CD4-positive, alpha-beta T cell (primary cell): Measurements from ENCODE around the gene FSIP2. TPM values are rescaled to one million over a fixed set of nuclear protein-coding genes. Genes with fewer than 3 reads are reported as not detected.

ENCODE experiments used
- ATAC-seq: fragments of 200-7000 bp; cut with Tn5 transposase; one replicate; pipeline ENCODE4 v1.10.0; 2022; ENCODE audit warnings: mild to moderate bottlenecking; ENCODE audit not compliant: poor library complexity
- CTCF ChIA-PET: fragments of 350-600 bp; sonication (Branson Sonifier 250); formaldehyde crosslinking; loops from one replicate; lab custom pipeline; 2021; ENCODE audit warnings: antibody characterized with exemption, inconsistent platforms; lab: Charles Lee
- POLR2A ChIA-PET: fragments of 350-600 bp; sonication (Branson Sonifier 250); formaldehyde crosslinking; loops from one replicate; lab custom pipeline; 2021; ENCODE audit warnings: antibody characterized with exemption, inconsistent platforms; lab: Charles Lee
- DNase-seq, 14 experiments: peaks; one replicate each; pipeline ENCODE4 v3.0.0-alpha.2; 2013 to 2020; ENCODE audit warnings: mixed read lengths in 2 of 14
- H3K27ac ChIP-seq, 2 donors: one replicate each; pipeline versions ENCODE4 v1.5.1 to v1.7.0; 2013; ENCODE audit warnings: low read length in 2 of 2, low read depth in 1 of 2, mild to moderate bottlenecking in 1 of 2
- H3K27me3 ChIP-seq, 2 experiments: 1 replicate in 1 of 2; 2 replicates in 1 of 2; pipeline versions ENCODE4 v1.6.1 to v1.7.0; 2013; ENCODE audit warnings: low read length in 2 of 2, control low read depth in 1 of 2, mild to moderate bottlenecking in 1 of 2, moderate library complexity in 1 of 2; ENCODE audit not compliant: insufficient read depth in 2 of 2, control insufficient read depth in 1 of 2
- H3K36me3 ChIP-seq: one replicate; pipeline ENCODE4 v1.6.1; 2013; ENCODE audit warnings: low read length, control low read depth; ENCODE audit not compliant: insufficient read depth
- H3K4me1 ChIP-seq: one replicate; pipeline ENCODE4 v1.6.1; 2013; ENCODE audit warnings: low read length, control low read depth; ENCODE audit not compliant: insufficient read depth
- H3K4me3 ChIP-seq: one replicate; pipeline ENCODE4 v1.5.1; 2013; ENCODE audit warnings: mild to moderate bottlenecking, low read length, moderate library complexity
- H3K9me3 ChIP-seq, 2 experiments: 1 replicate in 1 of 2; 2 replicates in 1 of 2; pipeline versions ENCODE4 v1.6.1 to v1.7.0; 2013; ENCODE audit warnings: low read length in 2 of 2, mild to moderate bottlenecking in 2 of 2, control low read depth in 1 of 2, moderate library complexity in 1 of 2; ENCODE audit not compliant: control insufficient read depth in 1 of 2, insufficient read depth in 1 of 2
- H3K27ac Mint-ChIP-seq: one replicate; pipeline ENCODE4 v1.8.0; 2020; ENCODE audit warnings: mixed read lengths
- H3K27me3 Mint-ChIP-seq: one replicate; pipeline ENCODE4 v1.8.0; 2021; ENCODE audit warnings: mixed read lengths
- H3K36me3 Mint-ChIP-seq: one replicate; pipeline ENCODE4 v1.8.0; 2021; ENCODE audit warnings: low read depth, mixed read lengths
- H3K4me1 Mint-ChIP-seq: one replicate; pipeline ENCODE4 v1.8.0; 2021; ENCODE audit warnings: low read depth, mixed read lengths
- H3K4me3 Mint-ChIP-seq: one replicate; pipeline ENCODE4 v1.8.0; 2020; ENCODE audit warnings: mild to moderate bottlenecking, mixed read lengths
- H3K9me3 Mint-ChIP-seq: one replicate; pipeline ENCODE4 v1.8.0; 2020; ENCODE audit warnings: mixed read lengths
- CTCF ChIP-seq: fragments of 200-600 bp; IDR thresholded peaks from one replicate; pipeline ENCODE4 v1.8.0; 2022; ENCODE audit warnings: antibody characterized with exemption, mild to moderate bottlenecking
- intact Hi-C, 2 experiments: fragments of 100-400 bp; cut with DNase I in 1 of 2; cut with micrococcal nuclease in 1 of 2; formaldehyde crosslinking; loops; one replicate each; pipeline versions ENCODE4 v1.15.1 to v1.9.0; 2023 to 2025; cut with DNase I, micrococcal nuclease
- total RNA-seq, 174 experiments: library from RNA in 2 of 174; stranded (reverse) in 2 of 174; gene quantifications; one replicate each; pipeline ENCODE4 v1.2.3 and lab custom pipeline; 2021 to 2026

FSIP2 gene
- total RNA-seq, 2 experiments from 2014 or later, result 0.39 to 0.96 TPM

DNA sequence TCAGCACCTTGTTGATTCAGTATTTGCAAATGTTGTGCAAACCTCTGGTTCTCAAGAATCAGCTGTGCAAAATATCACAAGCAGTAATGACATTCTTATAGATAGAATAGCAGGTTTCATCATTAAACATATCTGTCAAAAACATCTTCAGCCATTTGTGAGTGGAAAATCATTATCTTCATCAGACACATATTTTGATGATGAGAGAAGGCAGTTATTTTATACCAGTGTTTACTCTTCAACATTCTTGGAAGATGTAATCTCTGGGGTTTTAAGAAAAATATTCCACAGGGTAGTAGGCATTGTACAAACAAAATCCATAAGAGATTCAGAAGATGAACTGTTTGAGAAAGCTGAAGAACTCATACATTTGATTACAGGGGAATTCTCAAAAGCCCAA lies 64.3 kb downstream of the FSIP2 start:
- POLR2A ChIA-PET, result no interaction called here
- H3K27me3 Mint-ChIP-seq, result no peaks in the 10 kb centered on the region
- Histone ChIP-seq H3K9me3 (no peaks in the 10 kb centered on the region), H3K27me3 (no peaks in the 10 kb centered on the region), H3K4me3 (no peak overlapping the region), H3K27ac (no peak overlapping the region), H3K36me3 (no peaks in the 10 kb centered on the region), H3K4me1 (no peaks in the 10 kb centered on the region)
- H3K9me3 Mint-ChIP-seq, result peaks cover 3% of the 10 kb centered on the region
- H3K36me3 Mint-ChIP-seq, result no peaks in the 10 kb centered on the region
- no peak for TF ChIP-seq CTCF
- no peak for DNase-seq
- no peaks in the 10 kb centered on the region for H3K4me1 Mint-ChIP-seq
- no peak overlapping the region for H3K27ac Mint-ChIP-seq
- intact Hi-C loops, result no loop called here
- ATAC-seq, result no peak
- CTCF ChIA-PET, result no interaction called here
- no peak overlapping the region for H3K4me3 Mint-ChIP-seq

DNA sequence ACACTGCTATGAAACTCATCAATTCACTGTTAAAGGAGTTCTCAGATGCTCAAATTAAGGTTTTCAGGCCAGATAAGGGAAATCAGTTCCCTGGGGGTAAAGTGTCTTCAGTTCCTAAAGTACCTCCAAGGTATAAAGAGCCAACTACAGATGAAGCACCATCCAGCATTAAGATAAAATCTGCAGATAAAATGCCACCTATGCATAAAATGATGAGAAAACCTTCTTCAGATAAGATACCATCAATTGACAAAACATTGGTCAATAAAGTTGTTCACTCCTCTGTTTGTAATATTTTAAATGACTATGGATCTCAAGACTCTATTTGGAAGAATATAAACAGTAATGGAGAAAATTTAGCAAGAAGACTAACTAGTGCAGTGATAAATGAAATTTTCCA lies 68.2 kb downstream of the FSIP2 start:
- H3K27me3 ChIP-seq, result no peaks in the 10 kb centered on the region
- no peak overlapping the region for H3K27ac ChIP-seq
- ATAC-seq (no peak), DNase-seq (no peak)
- H3K4me3 Mint-ChIP-seq, result no peak overlapping the region
- no peaks in the 10 kb centered on the region for H3K4me1 Mint-ChIP-seq
- POLR2A ChIA-PET, result no interaction called here
- peaks cover 0 to under 1% of the 10 kb centered on the region in 2 experiments for H3K9me3 ChIP-seq
- no peaks in the 10 kb centered on the region for H3K36me3 Mint-ChIP-seq
- CTCF ChIA-PET, result no interaction called here
- intact Hi-C loops, result no loop called here
- no peak overlapping the region for H3K27ac Mint-ChIP-seq
- H3K4me1 ChIP-seq, result no peaks in the 10 kb centered on the region
- H3K4me3 ChIP-seq, result no peak overlapping the region
- no peaks in the 10 kb centered on the region for H3K27me3 Mint-ChIP-seq
- H3K9me3 Mint-ChIP-seq, result peaks cover 6% of the 10 kb centered on the region
- H3K36me3 ChIP-seq, result no peaks in the 10 kb centered on the region
- TF ChIP-seq CTCF, result no peak

GRCh38 chr2:185807351-185807750 lies 68.7 kb downstream of the FSIP2 start:
- ATAC-seq (no peak), DNase-seq (no peak)
- no peaks in the 10 kb centered on the region for H3K4me1 ChIP-seq
- no peak for TF ChIP-seq CTCF
- peaks cover 0 to 4% of the 10 kb centered on the region in 2 experiments for H3K9me3 ChIP-seq
- no peak overlapping the region for H3K4me3 Mint-ChIP-seq
- no peaks in the 10 kb centered on the region for H3K4me1 Mint-ChIP-seq
- intact Hi-C loops, result no loop called here
- no peaks in the 10 kb centered on the region for H3K27me3 ChIP-seq
- ChIA-PET CTCF (interaction anchor here (0.6 kb wide), 1 partner anchor 1271 kb away, joined by 3 read pairs; no protein-coding TSS in a partner anchor), POLR2A (no interaction called here)
- H3K36me3 ChIP-seq, result no peaks in the 10 kb centered on the region
- H3K36me3 Mint-ChIP-seq, result no peaks in the 10 kb centered on the region
- H3K27ac ChIP-seq, result no peak overlapping the region
- peaks cover 6% of the 10 kb centered on the region for H3K9me3 Mint-ChIP-seq
- H3K27me3 Mint-ChIP-seq, result no peaks in the 10 kb centered on the region
- H3K4me3 ChIP-seq, result no peak overlapping the region
- H3K27ac Mint-ChIP-seq, result no peak overlapping the region
